ENCODE results near the gene GDF3.
A peak's percentile ranks its signal among the peaks of the same experiment; 100 is the strongest.

Gene GDF3

DNA sequence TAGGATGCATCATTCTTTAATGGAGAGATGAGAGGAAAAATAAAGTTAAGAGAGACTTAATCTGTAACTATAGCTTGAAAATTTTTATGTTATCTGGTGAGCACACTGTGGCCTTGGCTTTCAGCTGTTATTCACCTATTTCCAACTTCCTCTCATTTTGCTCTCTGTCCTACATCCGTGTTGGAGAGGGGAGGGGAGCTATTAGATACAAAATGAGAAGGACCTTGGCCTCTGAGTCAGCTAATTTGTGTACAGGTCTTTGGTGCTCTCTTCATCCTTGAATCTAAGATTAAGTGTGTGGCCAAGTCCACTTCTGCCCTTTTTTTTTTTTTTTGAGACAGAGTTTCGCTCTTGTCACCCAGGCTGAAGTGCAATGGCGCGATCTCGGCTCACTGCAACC is 29.0 kb downstream of the GDF3 start:
- no peak for DNase-seq

DNA sequence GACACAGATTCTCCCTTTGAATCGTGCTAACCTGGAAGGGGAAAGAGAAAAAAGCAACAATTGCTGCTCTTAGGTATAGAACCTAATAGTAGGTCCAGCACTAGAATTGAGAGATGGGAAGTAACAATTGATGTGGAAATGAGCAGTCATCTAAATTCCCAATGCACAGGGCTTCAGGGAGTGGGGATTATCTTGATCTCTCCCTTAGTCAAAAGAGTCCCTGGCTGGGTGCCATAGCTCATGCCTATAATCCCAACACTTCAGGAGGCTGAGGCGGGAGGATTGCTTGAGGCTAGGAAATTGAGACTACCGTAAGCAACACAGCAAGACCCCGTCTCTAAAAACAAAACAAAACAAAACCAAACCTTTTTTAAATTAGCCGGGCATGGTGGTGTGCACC is 33.8 kb downstream of the GDF3 start:
- DNase-seq: no peak

DNA sequence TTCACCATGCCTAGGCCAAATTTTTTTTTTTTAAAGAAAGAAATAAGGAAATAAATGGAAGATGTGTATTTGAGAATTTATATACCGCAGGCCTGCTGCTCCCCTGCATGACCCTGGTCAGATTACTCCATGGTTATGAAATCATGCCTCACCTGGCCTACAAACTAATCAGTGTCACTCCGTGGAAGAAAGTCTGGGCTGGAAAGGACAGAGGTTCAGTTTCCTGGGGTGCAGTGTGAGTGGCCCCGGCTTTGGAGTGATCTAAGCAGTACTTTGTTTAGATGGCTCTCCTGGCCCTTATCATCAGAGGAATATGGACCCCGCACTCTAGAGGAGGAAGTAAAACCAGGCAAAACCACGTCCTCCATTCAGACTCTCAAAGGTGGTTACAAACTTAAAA is 39.5 kb downstream of the GDF3 start:
- no peak for DNase-seq

DNA sequence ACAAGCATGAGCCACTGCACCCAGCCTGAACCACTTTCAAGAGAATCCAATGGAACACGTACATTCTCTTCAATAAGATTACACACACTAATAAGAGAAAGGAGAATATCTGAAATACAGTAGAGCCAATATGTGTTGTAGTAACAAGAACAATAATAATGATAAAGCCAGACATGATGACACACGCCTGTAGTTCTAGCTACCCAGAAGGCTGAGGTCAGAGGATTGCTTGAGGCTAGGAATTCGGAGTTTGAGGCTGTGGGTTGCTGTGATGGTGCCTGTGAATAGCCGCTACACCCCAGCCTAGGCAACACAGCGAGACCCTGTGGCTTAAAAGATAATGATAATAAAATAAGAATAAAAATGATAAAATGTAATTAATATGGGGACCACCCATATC is 45.5 kb downstream of the GDF3 start:
- DNase-seq: no peak

DNA sequence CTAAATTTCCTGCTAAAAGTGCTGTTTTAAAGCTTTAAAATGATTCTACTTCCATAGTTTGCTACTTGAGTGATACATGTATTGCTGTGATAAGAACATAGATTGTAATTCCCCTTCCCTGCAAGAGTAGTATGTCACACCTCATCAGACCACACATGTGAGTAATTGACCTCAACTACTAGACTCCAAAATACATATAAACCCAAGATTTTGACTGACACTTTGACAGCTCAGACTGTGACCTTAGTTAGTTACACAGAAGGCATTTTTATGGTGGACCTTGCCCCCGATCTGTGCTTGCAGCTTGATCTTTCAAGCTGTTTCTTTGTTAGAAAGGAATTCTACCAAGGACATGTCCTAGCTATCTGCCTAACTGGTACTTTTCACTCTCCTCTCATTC is 48.5 kb downstream of the GDF3 start:
- DNase-seq: no peak

DNA sequence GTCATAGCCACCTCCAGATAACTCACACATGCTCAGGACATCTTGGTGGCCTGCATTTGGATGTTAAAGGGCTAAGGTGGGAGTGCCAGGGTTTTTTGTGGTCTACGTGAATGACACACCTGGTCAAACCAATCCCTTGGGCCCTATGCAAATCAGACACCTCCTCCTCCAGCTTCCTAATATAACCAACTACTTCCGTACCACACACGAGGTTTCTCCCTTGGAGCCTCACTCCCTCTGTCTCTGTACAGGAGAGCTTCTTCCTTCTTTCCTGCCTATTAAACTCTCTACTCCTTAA is 49.4 kb downstream of the GDF3 start:
- no peak for DNase-seq

DNA sequence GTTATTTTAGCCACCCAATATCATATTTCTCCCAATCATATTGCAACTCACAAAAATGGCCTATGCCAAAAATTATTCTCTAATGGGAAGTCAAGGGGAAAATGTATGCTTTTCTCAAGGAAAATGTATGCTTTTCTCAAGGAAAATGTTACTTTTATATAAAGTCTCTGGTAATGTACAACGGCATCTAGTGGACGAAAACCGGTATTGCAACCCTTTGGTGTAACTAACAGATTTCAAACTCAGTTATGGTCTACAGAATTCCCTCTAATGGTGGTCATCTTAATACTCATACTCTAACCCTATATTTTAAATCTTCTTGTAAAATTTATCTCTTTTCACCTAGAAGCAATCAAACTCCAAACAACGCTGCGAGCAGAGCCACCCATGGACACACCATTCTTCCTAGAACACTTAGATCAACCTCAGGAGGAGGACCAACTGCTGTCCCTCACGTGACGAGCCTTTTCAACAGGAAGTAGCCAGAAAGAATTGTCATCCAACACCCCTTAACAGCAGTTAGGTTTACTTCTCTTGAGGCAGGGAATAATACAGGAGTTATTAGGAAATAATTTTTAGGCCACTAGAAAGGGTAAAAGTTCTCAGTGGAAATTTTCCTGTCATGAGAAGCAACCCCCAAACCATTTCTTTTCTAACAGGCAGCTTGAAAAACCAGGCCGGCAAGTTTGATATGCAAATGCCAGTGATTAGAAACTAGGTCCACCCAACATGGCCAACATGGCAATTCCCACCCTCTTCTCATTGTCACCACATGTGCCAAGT is 50.0 kb downstream of the GDF3 start:
- peak; percentile 62 for DNase-seq

DNA sequence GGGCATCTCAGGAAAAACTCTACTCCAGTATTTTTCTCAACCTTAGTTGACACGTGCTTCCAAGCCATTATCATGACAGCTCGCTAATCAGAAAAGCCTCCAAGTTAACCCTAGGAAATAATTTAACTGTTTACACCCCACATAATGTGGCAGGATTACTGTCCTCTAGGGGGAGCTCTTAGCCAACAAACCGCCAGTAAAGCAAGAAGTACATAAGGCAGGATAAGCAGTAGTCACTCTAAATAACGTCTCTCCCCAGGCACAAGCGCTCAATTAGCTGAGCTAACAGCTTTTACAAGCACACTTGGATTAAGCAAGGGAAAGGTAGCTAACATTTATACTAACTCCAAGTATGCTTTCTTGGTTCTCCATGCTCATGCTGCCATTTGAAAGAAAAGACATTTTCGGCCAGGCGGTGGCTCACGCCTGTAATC is 52.7 kb downstream of the GDF3 start:
- DNase-seq: peak; percentile 80

DNA sequence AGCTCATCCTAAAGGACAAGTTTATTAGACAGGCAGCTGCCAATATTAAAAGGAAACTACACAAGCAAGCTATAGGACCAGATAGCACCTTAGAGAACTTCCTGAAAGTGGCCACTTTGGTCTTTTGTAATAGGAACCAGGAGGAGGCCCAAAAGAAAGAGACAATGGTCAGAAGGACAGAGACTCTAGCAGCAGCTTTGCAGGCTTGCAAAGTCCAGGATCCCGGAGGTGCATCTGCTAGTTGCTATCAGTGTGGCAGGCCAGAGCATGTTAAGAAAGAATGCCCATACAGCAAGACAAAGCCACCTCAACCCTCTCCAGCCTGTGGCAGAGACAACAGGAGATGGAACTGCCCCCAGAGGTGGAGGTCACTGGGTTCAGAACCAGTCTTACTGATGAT is 53.3 kb downstream of the GDF3 start:
- no peak for DNase-seq

DNA sequence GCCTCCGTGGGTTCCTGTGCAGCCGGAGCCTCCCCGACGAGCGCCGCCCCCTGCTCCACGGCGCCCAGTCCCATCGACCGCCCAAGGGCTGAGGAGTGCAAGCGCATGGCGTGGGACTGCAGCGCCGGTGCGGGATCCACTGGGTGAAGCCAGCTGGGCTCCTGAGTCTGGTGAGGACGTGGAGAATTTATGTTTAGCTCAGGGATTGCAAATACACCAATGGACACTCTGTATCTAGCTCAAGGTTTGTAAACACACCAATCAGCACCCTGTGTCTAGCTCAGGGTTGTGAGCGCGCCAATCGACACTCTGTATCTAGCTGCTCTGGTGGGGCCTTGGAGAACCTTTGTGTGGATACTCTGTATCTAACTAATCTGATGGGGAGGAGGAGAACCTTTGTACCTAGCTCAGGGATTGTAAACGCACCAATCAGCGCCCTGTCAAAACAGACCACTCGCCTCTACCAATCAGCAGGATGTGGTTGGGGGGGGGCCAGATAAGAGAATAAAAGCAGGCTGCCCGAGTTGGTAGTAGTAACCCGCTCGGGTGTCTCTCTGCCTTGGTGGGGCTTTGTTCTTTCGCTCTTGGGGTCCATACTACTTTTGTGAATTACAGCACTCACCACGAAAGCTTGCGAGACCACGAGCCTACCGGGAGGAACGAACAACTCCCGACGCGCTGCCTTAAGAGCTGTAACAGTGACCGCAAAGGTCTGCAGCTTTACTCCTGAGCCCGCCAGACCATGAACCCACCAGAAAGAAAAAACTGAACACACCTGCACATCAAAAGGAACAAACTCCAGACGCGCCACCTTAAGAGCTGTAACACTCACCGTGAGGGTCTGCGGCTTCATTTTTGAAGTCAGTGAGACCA is 55.2 kb downstream of the GDF3 start:
- DNase-seq: peak; percentile 25
